ENCODE measurements around the gene RECQL5. TPM values are rescaled to one million over a fixed set of nuclear protein-coding genes. Genes with fewer than 3 reads are reported as not detected.
"Not testable (repeated sequence)": the region's sequence is repeated elsewhere in the genome, so short reads cannot be mapped to it uniquely, and the experiment has no call there.

Gene RECQL5
- total RNA-seq, 1 experiment from 2014 or later = 67.0 TPM

- ChIA-PET CTCF (interaction anchor here (1.0 kb wide), 1 partner anchor 38 kb away, joined by 4 read pairs; the partner anchor contains the start of gene SMIM5), POLR2A (no interaction called here)
- H3K27me3 ChIP-seq (replicated peaks; ENCODE audit: control insufficient read depth, insufficient read depth, low read length) = no peaks in the 10 kb centered on the region
- no peak for DNase-seq
- no peaks in the 10 kb centered on the region for H3K9me3 Mint-ChIP-seq (ENCODE audit: unreplicated experiment)
- no TSS peak for BruUV-seq (replicated peaks)
- H3K4me3 ChIP-seq (ENCODE audit: low read depth, low read length) = no peak overlapping the region
- intact Hi-C loops (cut with micrococcal nuclease; ENCODE audit: unreplicated experiment) = no loop called here
- H3K4me1 ChIP-seq = no peaks in the 10 kb centered on the region
- TF ChIP-seq CTCF (IDR thresholded peaks at IDR 0.05; ENCODE audit: insufficient read depth in 1 of 2, low read depth in 1 of 2, low read length in 1 of 2, severe bottlenecking in 1 of 2, unreplicated experiment in 1 of 2) = no peak
- H3K36me3 ChIP-seq (ENCODE audit: control insufficient read depth, insufficient read depth, low read length) = no peaks in the 10 kb centered on the region
- no peaks in the 10 kb centered on the region for H3K27me3 Mint-ChIP-seq (ENCODE audit: insufficient read depth, unreplicated experiment)
- no peak overlapping the region for H3K27ac Mint-ChIP-seq (ENCODE audit: unreplicated experiment)
- no peaks in the 10 kb centered on the region for H3K36me3 Mint-ChIP-seq (ENCODE audit: insufficient read depth, unreplicated experiment)
- no peak overlapping the region for H3K4me3 Mint-ChIP-seq (ENCODE audit: unreplicated experiment)
- no peaks in the 10 kb centered on the region for H3K4me1 Mint-ChIP-seq (ENCODE audit: low read depth, unreplicated experiment)
- no peaks in the 10 kb centered on the region for H3K9me3 ChIP-seq
Observed at GRCh38 chr17:75595920-75596313, 71.0 kb downstream of the RECQL5 start.

- Mint-ChIP-seq H3K36me3 (ENCODE audit: insufficient read depth, unreplicated experiment) (no peaks in the 10 kb centered on the region), H3K4me3 (ENCODE audit: unreplicated experiment) (no peak overlapping the region), H3K9me3 (ENCODE audit: unreplicated experiment) (no peaks in the 10 kb centered on the region), H3K27ac (ENCODE audit: unreplicated experiment) (no peak overlapping the region), H3K27me3 (ENCODE audit: insufficient read depth, unreplicated experiment) (no peaks in the 10 kb centered on the region), H3K4me1 (ENCODE audit: low read depth, unreplicated experiment) (no peaks in the 10 kb centered on the region)
- no peak for TF ChIP-seq CTCF (IDR thresholded peaks at IDR 0.05; ENCODE audit: insufficient read depth in 1 of 2, low read depth in 1 of 2, low read length in 1 of 2, severe bottlenecking in 1 of 2, unreplicated experiment in 1 of 2)
- BruUV-seq (replicated peaks) = no TSS peak
- no peaks in the 10 kb centered on the region for H3K27me3 ChIP-seq (replicated peaks; ENCODE audit: control insufficient read depth, insufficient read depth, low read length)
- no peak overlapping the region for H3K4me3 ChIP-seq (ENCODE audit: low read depth, low read length)
- DNase-seq = no peak
- intact Hi-C loops (cut with micrococcal nuclease; ENCODE audit: unreplicated experiment) = no loop called here
- ChIA-PET POLR2A (no interaction called here), CTCF (interaction anchor here (1.0 kb wide), 1 partner anchor 38 kb away, joined by 4 read pairs; the partner anchor contains the start of gene SMIM5)
- H3K4me1 ChIP-seq = no peaks in the 10 kb centered on the region
- no peaks in the 10 kb centered on the region for H3K9me3 ChIP-seq
- no peaks in the 10 kb centered on the region for H3K36me3 ChIP-seq (ENCODE audit: control insufficient read depth, insufficient read depth, low read length)
Observed at GRCh38 chr17:75595284-75595919, 71.6 kb downstream of the RECQL5 start.

GRCh38 chr17:75594499-75595283, 72.3 kb downstream of the RECQL5 start:
- no peaks in the 10 kb centered on the region for H3K36me3 ChIP-seq (ENCODE audit: control insufficient read depth, insufficient read depth, low read length)
- peaks cover 4% of the 10 kb centered on the region; the same call in 1 of the 2 replicates for H3K4me1 ChIP-seq
- Mint-ChIP-seq H3K27me3 (ENCODE audit: insufficient read depth, unreplicated experiment) (no peaks in the 10 kb centered on the region), H3K27ac (ENCODE audit: unreplicated experiment) (no peak overlapping the region), H3K9me3 (ENCODE audit: unreplicated experiment) (no peaks in the 10 kb centered on the region), H3K4me1 (ENCODE audit: low read depth, unreplicated experiment) (no peaks in the 10 kb centered on the region), H3K4me3 (ENCODE audit: unreplicated experiment) (no peak overlapping the region), H3K36me3 (ENCODE audit: insufficient read depth, unreplicated experiment) (no peaks in the 10 kb centered on the region)
- ChIA-PET POLR2A (no interaction called here), CTCF (no interaction called here)
- no peaks in the 10 kb centered on the region for H3K9me3 ChIP-seq
- no peak overlapping the region for H3K4me3 ChIP-seq (ENCODE audit: low read depth, low read length)
- intact Hi-C loops (cut with micrococcal nuclease; ENCODE audit: unreplicated experiment) = no loop called here
- peak in 1 of 2 experiments; percentile 38 for DNase-seq
- H3K27me3 ChIP-seq (replicated peaks; ENCODE audit: control insufficient read depth, insufficient read depth, low read length) = no peaks in the 10 kb centered on the region
- TF ChIP-seq CTCF (IDR thresholded peaks at IDR 0.05; ENCODE audit: insufficient read depth in 1 of 2, low read depth in 1 of 2, low read length in 1 of 2, severe bottlenecking in 1 of 2, unreplicated experiment in 1 of 2) = no peak
- no TSS peak for BruUV-seq (replicated peaks)

- BruUV-seq (replicated peaks); H3K4me3 ChIP-seq (ENCODE audit: low read depth, low read length); H3K9me3 ChIP-seq; intact Hi-C loops (cut with micrococcal nuclease; ENCODE audit: unreplicated experiment); H3K9me3 Mint-ChIP-seq (ENCODE audit: unreplicated experiment); H3K27me3 Mint-ChIP-seq (ENCODE audit: insufficient read depth, unreplicated experiment); H3K27me3 ChIP-seq (replicated peaks; ENCODE audit: control insufficient read depth, insufficient read depth, low read length); H3K4me3 Mint-ChIP-seq (ENCODE audit: unreplicated experiment); H3K27ac Mint-ChIP-seq (ENCODE audit: unreplicated experiment); POLR2A ChIA-PET; DNase-seq; H3K36me3 Mint-ChIP-seq (ENCODE audit: insufficient read depth, unreplicated experiment); H3K36me3 ChIP-seq (ENCODE audit: control insufficient read depth, insufficient read depth, low read length); H3K4me1 Mint-ChIP-seq (ENCODE audit: low read depth, unreplicated experiment): not testable (repeated sequence)
- H3K4me1 ChIP-seq = peaks cover 11% of the 10 kb centered on the region
- CTCF ChIA-PET = interaction anchor here (0.6 to 1.0 kb wide), 2 partner anchors 39 to 60 kb away, joined by 3 to 4 read pairs; partner anchors contain the start of gene SMIM5
Observed at GRCh38 chr17:75593430-75593829, 73.5 kb downstream of the RECQL5 start.

Data from Caco-2 (cell line).